NT2/D1 (cell line): ENCODE results near the gene PRRT2.

Source experiments
- DNase-seq: peaks from one replicate; pipeline ENCODE4 v3.0.0-alpha.2; 2011; ENCODE audit warnings: low read depth, low spot score
- H3K27me3 ChIP-seq: 2 replicates; pipeline ENCODE4 v1.6.0; 2011; ENCODE audit warnings: mild to moderate bottlenecking; ENCODE audit not compliant: insufficient read length, insufficient read depth
- H3K36me3 ChIP-seq: 2 replicates; pipeline ENCODE4 v1.6.1; 2011; ENCODE audit warnings: mild to moderate bottlenecking, low read length, mixed read lengths; ENCODE audit not compliant: insufficient read depth, insufficient read length
- H3K4me1 ChIP-seq: 2 replicates; pipeline ENCODE4 v1.5.1; 2011; ENCODE audit not compliant: insufficient read depth, insufficient read length
- H3K4me3 ChIP-seq: 2 replicates; pipeline ENCODE4 v1.5.1; 2011; ENCODE audit warnings: low read depth; ENCODE audit not compliant: insufficient read length
- H3K9ac ChIP-seq: 2 replicates; pipeline ENCODE4 v1.6.0; 2011; ENCODE audit warnings: low read depth; ENCODE audit not compliant: insufficient read length
- H3K9me3 ChIP-seq: 2 replicates; pipeline ENCODE4 v1.5.1; 2011; ENCODE audit warnings: mild to moderate bottlenecking, low read length; ENCODE audit not compliant: insufficient read depth
- SUZ12 ChIP-seq: IDR thresholded peaks from 2 replicates; pipeline ENCODE4 v1.6.1; 2011; ENCODE audit not compliant: insufficient read length, insufficient read depth; ENCODE audit errors: extremely low read depth
- YY1 ChIP-seq: IDR thresholded peaks from 2 replicates; pipeline ENCODE4 v1.6.1; 2011; ENCODE audit not compliant: insufficient read length, insufficient read depth
- ZNF274 ChIP-seq: IDR thresholded peaks from 2 replicates; pipeline ENCODE4 v1.6.1; 2011; ENCODE audit warnings: mild to moderate bottlenecking, low read depth, low read length

The PRRT2 gene

DNA sequence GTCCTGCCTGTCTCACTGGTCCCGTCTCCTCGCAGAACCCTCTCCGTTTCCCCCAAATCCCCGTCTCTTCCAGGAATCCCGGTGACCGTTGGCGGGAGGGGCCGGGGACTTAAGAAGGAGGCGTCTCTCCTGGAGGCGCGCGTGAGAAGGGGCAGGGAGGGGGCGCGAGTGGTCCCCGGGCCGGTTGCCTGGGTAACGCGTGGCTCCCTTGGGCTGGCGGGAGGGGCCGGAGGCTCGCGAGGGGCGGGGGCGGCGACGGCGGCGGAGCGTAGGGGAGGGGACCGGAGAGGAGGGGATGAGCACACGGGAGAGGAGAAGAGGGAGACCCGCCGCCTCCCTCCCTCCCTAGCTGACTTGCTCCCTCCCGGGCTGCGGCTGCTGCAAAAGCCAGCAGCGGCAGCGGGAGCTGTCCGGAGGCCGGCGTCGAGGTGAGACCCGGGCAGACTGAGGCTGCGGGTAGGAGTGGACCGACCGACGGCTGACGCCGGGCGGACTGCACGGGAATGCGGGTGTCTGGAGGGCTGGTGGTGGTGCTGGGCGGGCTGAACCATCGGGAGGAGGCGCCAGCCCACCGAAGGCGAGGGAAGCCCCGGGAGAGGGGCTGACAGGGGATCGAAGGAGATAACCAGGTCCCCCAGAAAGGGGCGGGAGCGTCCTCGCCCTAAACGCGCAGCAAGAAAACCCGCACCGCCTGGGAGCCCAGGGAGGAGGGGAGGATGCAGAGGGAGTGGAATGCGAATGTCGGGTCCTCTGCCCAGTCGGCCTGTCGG is at the start of gene PRRT2:
Gene PRRT2 (plus strand): TSS at position 298 of the 770 bp plus-strand sequence. CDS start 862 bp downstream, outside the sequence.
- Histone ChIP-seq H3K4me3 (peak within 1 kb of the TSS; percentile 100), H3K36me3 (peaks cover 35% of the 10 kb centered on the region), H3K4me1 (peaks cover 31% of the 10 kb centered on the region), H3K9me3 (no peaks in the 10 kb centered on the region), H3K27me3 (no peaks in the 10 kb centered on the region), H3K9ac (peak within 1 kb of the TSS; percentile 99)
- TF ChIP-seq YY1, result no peak
- TF ChIP-seq SUZ12, result no peak
- no peak for TF ChIP-seq ZNF274
- peak; percentile 57 for DNase-seq

DNA sequence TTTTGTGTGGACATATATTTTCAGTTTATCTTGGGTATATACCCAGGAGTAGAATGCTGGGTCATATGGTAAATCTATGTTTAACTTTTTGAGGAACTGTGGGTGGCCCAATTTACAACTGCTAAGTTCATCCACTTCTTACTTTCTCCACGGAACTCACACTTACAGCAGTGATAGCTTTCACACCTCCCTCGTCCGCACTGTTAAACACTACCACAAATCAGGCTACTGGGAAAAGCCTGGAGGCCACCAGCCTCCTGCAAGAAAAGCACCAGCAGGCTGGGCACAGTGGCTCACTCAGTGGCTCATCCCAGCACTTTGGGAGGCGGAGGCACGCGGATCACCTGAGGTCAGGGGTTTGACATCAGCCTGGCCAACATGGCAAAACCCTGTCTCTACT is 48.7 kb upstream of the PRRT2 start:
- DNase-seq, result no peak
- Histone ChIP-seq H3K27me3 (no peaks in the 10 kb centered on the region), H3K9ac (no peak overlapping the region), H3K9me3 (no peaks in the 10 kb centered on the region), H3K4me1 (peaks cover 5% of the 10 kb centered on the region), H3K4me3 (no peak overlapping the region), H3K36me3 (no peaks in the 10 kb centered on the region)
- no peak for TF ChIP-seq ZNF274
- TF ChIP-seq YY1, result no peak
- no peak for TF ChIP-seq SUZ12

DNA sequence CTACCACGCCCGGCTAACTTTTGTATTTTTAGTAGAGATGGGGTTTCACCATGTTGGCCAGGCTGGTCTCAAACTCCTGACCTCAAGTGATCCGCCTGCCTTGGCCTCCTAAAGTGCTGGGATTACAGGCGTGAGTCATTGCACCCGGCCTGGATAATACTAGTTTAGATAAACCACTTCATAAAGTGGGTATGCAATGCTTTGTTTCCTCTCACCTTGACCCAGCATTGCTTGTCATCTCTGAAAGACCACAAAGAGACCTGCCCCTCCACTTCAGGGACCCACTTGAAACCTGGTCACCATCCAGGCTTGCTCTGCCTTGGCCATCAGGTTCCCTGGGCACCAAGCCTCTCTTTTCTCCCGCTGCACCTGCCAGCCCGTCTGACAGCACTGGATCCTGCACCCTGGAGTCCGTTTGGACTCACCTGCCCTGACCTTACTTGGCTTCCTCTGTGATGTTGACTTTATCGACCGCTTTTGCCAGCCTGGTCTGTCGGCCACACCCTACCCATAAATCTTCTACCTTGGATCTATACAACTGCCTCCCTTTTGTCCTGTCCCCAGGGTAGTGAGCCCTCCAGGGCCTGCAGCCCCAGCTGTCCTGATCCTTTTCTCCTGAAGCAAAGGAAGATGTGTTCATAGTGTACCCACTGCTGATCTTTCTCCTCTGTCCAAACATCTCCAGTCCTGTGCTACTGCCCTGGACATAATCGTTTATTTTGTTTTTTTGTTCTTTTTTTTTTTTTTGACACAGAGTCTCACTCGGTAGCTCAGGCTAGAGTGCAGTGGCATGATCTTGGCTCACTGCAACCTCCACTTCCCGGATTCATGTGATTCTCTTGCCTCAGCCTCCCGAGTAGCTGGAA is 46.6 kb upstream of the PRRT2 start:
- Histone ChIP-seq H3K9me3 (no peaks in the 10 kb centered on the region), H3K9ac (no peak overlapping the region), H3K27me3 (no peaks in the 10 kb centered on the region), H3K36me3 (no peaks in the 10 kb centered on the region), H3K4me3 (no peak overlapping the region), H3K4me1 (peaks cover 5% of the 10 kb centered on the region)
- no peak for DNase-seq
- TF ChIP-seq YY1, result no peak
- no peak for TF ChIP-seq ZNF274
- no peak for TF ChIP-seq SUZ12

DNA sequence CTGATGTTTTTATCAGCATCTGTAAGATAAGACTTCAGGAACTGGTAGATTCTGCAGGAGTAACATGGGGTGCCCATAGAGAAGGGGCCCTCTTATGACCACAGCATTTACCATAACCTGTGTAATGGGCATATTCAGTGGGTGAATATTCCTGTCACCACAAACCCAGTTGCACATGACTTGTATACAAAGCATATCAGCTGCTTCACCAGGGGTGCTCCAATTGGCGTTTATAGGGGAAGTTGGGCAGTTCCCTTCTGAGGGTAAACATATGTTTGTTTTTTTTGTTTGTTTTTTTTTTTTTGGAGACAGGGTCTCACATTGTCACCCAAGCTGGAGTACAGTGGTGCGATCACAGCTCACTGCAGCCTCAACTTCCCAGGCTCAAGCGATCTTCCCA is 45.4 kb upstream of the PRRT2 start:
- H3K36me3 ChIP-seq, result no peaks in the 10 kb centered on the region
- no peaks in the 10 kb centered on the region for H3K9me3 ChIP-seq
- TF ChIP-seq SUZ12 (no peak), ZNF274 (no peak), YY1 (no peak)
- no peak overlapping the region for H3K9ac ChIP-seq
- DNase-seq, result no peak
- H3K4me1 ChIP-seq, result peaks cover 2% of the 10 kb centered on the region
- no peaks in the 10 kb centered on the region for H3K27me3 ChIP-seq
- no peak overlapping the region for H3K4me3 ChIP-seq

DNA sequence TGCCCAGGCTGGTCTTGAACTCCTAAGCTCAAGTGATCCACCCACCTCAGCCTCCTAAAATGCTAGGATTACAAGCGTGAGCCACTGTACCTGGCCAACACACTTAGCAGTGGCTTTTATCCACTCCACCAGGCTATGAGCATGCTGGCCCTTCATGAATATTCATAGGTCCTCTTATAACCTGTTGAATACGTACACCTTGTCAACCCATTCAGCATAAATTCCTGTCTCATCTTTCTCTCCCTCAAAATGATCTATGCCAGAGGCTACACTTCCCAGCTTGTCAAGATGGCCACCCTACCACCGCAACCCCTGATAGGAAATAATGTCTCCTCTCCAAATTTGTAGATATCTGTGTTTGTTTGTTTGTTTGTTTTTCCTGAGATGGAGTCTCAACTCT is 44.9 kb upstream of the PRRT2 start:
- no peaks in the 10 kb centered on the region for H3K9me3 ChIP-seq
- H3K36me3 ChIP-seq, result no peaks in the 10 kb centered on the region
- H3K27me3 ChIP-seq, result no peaks in the 10 kb centered on the region
- H3K4me3 ChIP-seq, result no peak overlapping the region
- no peak overlapping the region for H3K9ac ChIP-seq
- DNase-seq, result no peak
- H3K4me1 ChIP-seq, result peaks cover 2% of the 10 kb centered on the region
- TF ChIP-seq ZNF274 (no peak), YY1 (no peak), SUZ12 (no peak)

DNA sequence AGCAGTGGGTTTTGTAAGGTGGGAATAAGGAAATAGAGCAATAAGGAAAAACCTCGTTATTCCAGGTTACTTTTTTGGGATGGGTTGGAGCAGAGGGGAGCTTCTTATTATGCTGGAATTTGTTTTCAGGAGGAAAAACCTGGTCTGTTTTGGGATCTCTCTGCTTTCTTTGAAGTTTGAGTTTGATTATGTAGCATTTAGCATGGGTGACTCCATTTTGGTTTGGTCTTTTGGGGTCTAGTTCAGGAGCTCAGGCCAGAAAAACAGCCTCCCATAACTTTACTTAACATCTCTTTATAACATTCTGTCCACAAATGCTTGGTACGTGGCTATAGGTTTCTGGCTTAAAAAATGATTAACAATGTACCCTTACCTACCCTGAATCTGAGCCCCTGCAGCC is 42.5 kb upstream of the PRRT2 start:
- H3K9ac ChIP-seq, result no peak overlapping the region
- no peaks in the 10 kb centered on the region for H3K9me3 ChIP-seq
- H3K4me3 ChIP-seq, result no peak overlapping the region
- TF ChIP-seq SUZ12, result no peak
- TF ChIP-seq ZNF274, result no peak
- TF ChIP-seq YY1, result no peak
- peaks cover 2% of the 10 kb centered on the region for H3K4me1 ChIP-seq
- DNase-seq, result no peak
- no peaks in the 10 kb centered on the region for H3K27me3 ChIP-seq
- H3K36me3 ChIP-seq, result no peaks in the 10 kb centered on the region
